AG04449 (cell line): Measurements from ENCODE around the gene RPL38.

ENCODE experiments used
- CTCF ChIA-PET: fragments of 350-600 bp; formaldehyde crosslinking; extraction: SDS; loops from one replicate; lab custom pipeline; 2021; ENCODE audit warnings: antibody characterized with exemption; lab: Yijun Ruan, JAX
- POLR2A ChIA-PET: fragments of 400-600, 350-600 bp; formaldehyde crosslinking; extraction: SDS; loops from one replicate; lab custom pipeline; 2020; ENCODE audit warnings: antibody characterized with exemption, inconsistent platforms; lab: Yijun Ruan, JAX
- DNase-seq: peaks from one replicate; pipeline ENCODE4 v3.0.0-alpha.2; 2010; ENCODE audit warnings: low read depth, low spot score
- H3K4me3 ChIP-seq: 2 replicates; pipeline ENCODE4 v1.5.1; 2011; ENCODE audit warnings: low read depth, mild to moderate bottlenecking, control low read depth, low read length
- TF ChIP-seq, protein P1 (sequence below): IDR thresholded peaks from one replicate; pipeline ENCODE4 v1.5.1; 2011; ENCODE audit warnings: mild to moderate bottlenecking, moderate library complexity, low read length, control low read depth, inconsistent platforms; ENCODE audit not compliant: insufficient read depth; ENCODE audit errors: missing control alignments

RPL38 gene

GRCh38 chr17:74210191-74211140 lies 7.0 kb downstream of the RPL38 start:
- TF ChIP-seq, protein P1, sequence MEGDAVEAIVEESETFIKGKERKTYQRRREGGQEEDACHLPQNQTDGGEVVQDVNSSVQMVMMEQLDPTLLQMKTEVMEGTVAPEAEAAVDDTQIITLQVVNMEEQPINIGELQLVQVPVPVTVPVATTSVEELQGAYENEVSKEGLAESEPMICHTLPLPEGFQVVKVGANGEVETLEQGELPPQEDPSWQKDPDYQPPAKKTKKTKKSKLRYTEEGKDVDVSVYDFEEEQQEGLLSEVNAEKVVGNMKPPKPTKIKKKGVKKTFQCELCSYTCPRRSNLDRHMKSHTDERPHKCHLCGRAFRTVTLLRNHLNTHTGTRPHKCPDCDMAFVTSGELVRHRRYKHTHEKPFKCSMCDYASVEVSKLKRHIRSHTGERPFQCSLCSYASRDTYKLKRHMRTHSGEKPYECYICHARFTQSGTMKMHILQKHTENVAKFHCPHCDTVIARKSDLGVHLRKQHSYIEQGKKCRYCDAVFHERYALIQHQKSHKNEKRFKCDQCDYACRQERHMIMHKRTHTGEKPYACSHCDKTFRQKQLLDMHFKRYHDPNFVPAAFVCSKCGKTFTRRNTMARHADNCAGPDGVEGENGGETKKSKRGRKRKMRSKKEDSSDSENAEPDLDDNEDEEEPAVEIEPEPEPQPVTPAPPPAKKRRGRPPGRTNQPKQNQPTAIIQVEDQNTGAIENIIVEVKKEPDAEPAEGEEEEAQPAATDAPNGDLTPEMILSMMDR = peak; percentile 92
- no peak for DNase-seq
- CTCF ChIA-PET = interaction anchor here (0.9 to 11.2 kb wide), 4 partner anchors 9 to 247 kb away, joined by 3 to 101 read pairs (median 6); partner anchors contain the start of gene RPL38
- H3K4me3 ChIP-seq = no peak overlapping the region
- POLR2A ChIA-PET = interaction anchor here (1.1 kb wide), 1 partner anchor 7 kb away, joined by 3 read pairs; no protein-coding TSS in a partner anchor

- POLR2A ChIA-PET = interaction anchor here (1.1 kb wide), 1 partner anchor 8 kb away, joined by 3 read pairs; no protein-coding TSS in a partner anchor
- H3K4me3 ChIP-seq = peak overlapping the region; percentile 60
- TF ChIP-seq, protein P1 = no peak
- CTCF ChIA-PET = interaction anchor here (0.7 to 11.2 kb wide), 7 partner anchors 9 to 246 kb away, joined by 3 to 101 read pairs (median 3); partner anchors contain the start of genes GPR142 and RPL38
- no peak for DNase-seq
Measured at GRCh38 chr17:74211141-74211911, 7.8 kb downstream of the RPL38 start.

DNA sequence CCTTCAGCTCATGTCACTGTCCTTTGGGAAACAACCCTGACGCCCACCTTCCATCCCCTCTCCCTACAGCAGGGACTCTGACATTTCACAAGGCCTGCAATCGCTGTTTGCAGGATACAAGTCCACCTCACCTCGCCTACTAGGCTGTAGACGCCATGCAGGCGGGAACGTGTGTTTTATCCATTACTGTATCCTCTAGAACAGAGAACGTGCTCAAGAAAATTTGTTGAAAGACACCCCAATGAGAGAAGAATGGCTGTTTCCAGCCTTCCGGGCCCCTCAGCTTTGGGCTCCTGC lies 8.4 kb downstream of the RPL38 start:
- DNase-seq = no peak
- ChIA-PET POLR2A (interaction anchor here (1.1 kb wide), 1 partner anchor 9 kb away, joined by 3 read pairs; no protein-coding TSS in a partner anchor), CTCF (interaction anchor here (0.8 to 11.2 kb wide), 5 partner anchors 8 to 245 kb away, joined by 3 to 101 read pairs (median 4); partner anchors contain the start of gene RPL38)
- TF ChIP-seq, protein P1 = no peak
- peak overlapping the region; percentile 60 for H3K4me3 ChIP-seq

GRCh38 chr17:74212209-74212912 lies 8.9 kb downstream of the RPL38 start:
- TF ChIP-seq, protein P1 = no peak
- H3K4me3 ChIP-seq = peak overlapping the region; percentile 60
- ChIA-PET POLR2A (interaction anchor here (0.5 to 2.0 kb wide), 3 partner anchors 8 to 1839 kb away, joined by 3 to 16 read pairs (median 3); partner anchors contain the start of gene RPL38), CTCF (interaction anchor here (1.8 to 11.2 kb wide), 2 partner anchors 11 to 245 kb away, joined by 7 to 101 read pairs; partner anchors contain the start of gene RPL38)
- no peak for DNase-seq

- ChIA-PET POLR2A (interaction anchor here (0.5 to 2.0 kb wide), 3 partner anchors 9 to 1840 kb away, joined by 3 to 16 read pairs (median 3); partner anchors contain the start of gene RPL38), CTCF (interaction anchor here (0.7 to 11.2 kb wide), 3 partner anchors 12 to 82 kb away, joined by 3 to 101 read pairs (median 3); partner anchors contain the start of gene RPL38)
- peak within 1 kb of the TSS; percentile 60 for H3K4me3 ChIP-seq
- TF ChIP-seq, protein P1 = peak; percentile 46
- peak; percentile 17 for DNase-seq
Measured at GRCh38 chr17:74212913-74213791, 9.7 kb downstream of the RPL38 start, which contains the start of gene TTYH2. Gene TTYH2, plus strand, starts transcription at chr17:74213571. Its CDS starts 17 bp downstream, at chr17:74213588.
